Osteocyte (in vitro differentiated cells): ENCODE measurements around the gene FBXO47. TPM values are rescaled to one million over a fixed set of nuclear protein-coding genes. Genes with fewer than 3 reads are reported as not detected.
A peak's percentile ranks its signal among the peaks of the same experiment; 100 is the strongest.
"Not testable (repeated sequence)": the region's sequence is repeated elsewhere in the genome, so short reads cannot be mapped to it uniquely, and the experiment has no call there.

Experiments used
- DNase-seq: peaks from one replicate; pipeline ENCODE4 v3.0.0; 2021; ENCODE audit warnings: mixed read lengths; ENCODE audit not compliant: unreplicated experiment; ENCODE audit errors: extremely low spot score
- H3K27ac Mint-ChIP-seq: one replicate; pipeline ENCODE4 v1.8.0; 2021; ENCODE audit warnings: mild to moderate bottlenecking, mixed read lengths; ENCODE audit not compliant: unreplicated experiment
- H3K27me3 Mint-ChIP-seq: one replicate; pipeline ENCODE4 v1.8.0; 2021; ENCODE audit warnings: mixed read lengths; ENCODE audit not compliant: unreplicated experiment
- H3K36me3 Mint-ChIP-seq: one replicate; pipeline ENCODE4 v1.8.0; 2021; ENCODE audit warnings: mixed read lengths; ENCODE audit not compliant: unreplicated experiment
- H3K4me1 Mint-ChIP-seq: one replicate; pipeline ENCODE4 v1.8.0; 2021; ENCODE audit warnings: mixed read lengths; ENCODE audit not compliant: unreplicated experiment
- H3K4me3 Mint-ChIP-seq: one replicate; pipeline ENCODE4 v1.8.0; 2021; ENCODE audit warnings: mild to moderate bottlenecking, moderate library complexity, mixed read lengths; ENCODE audit not compliant: unreplicated experiment
- H3K9me3 Mint-ChIP-seq: one replicate; pipeline ENCODE4 v1.8.0; 2021; ENCODE audit warnings: mixed read lengths; ENCODE audit not compliant: unreplicated experiment
- total RNA-seq: library from RNA; stranded (reverse); gene quantifications from 2 replicates; pipeline ENCODE4 v1.2.1, GENCODE V29; 2021
- TF ChIP-seq, protein P1 (sequence below): fragments of 200-600 bp; sonication (generic); IDR thresholded peaks from 2 replicates; pipeline ENCODE4 v1.5.0; 2021; ENCODE audit warnings: antibody characterized with exemption, mild to moderate bottlenecking, moderate library complexity

Gene FBXO47
- total RNA-seq, 1 donor from 2014 or later, result not detected

GRCh38 chr17:38960402-38960801 lies 6.8 kb downstream of the FBXO47 start:
- no peaks in the 10 kb centered on the region for H3K36me3 Mint-ChIP-seq
- peaks cover 24% of the 10 kb centered on the region for H3K4me1 Mint-ChIP-seq
- no peaks in the 10 kb centered on the region for H3K27me3 Mint-ChIP-seq
- TF ChIP-seq, protein P1, sequence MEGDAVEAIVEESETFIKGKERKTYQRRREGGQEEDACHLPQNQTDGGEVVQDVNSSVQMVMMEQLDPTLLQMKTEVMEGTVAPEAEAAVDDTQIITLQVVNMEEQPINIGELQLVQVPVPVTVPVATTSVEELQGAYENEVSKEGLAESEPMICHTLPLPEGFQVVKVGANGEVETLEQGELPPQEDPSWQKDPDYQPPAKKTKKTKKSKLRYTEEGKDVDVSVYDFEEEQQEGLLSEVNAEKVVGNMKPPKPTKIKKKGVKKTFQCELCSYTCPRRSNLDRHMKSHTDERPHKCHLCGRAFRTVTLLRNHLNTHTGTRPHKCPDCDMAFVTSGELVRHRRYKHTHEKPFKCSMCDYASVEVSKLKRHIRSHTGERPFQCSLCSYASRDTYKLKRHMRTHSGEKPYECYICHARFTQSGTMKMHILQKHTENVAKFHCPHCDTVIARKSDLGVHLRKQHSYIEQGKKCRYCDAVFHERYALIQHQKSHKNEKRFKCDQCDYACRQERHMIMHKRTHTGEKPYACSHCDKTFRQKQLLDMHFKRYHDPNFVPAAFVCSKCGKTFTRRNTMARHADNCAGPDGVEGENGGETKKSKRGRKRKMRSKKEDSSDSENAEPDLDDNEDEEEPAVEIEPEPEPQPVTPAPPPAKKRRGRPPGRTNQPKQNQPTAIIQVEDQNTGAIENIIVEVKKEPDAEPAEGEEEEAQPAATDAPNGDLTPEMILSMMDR, result no peak
- no peak overlapping the region for H3K27ac Mint-ChIP-seq
- H3K9me3 Mint-ChIP-seq, result no peaks in the 10 kb centered on the region
- H3K4me3 Mint-ChIP-seq, result no peak overlapping the region
- no peak for DNase-seq

GRCh38 chr17:38959508-38959907 lies 7.7 kb downstream of the FBXO47 start:
- Mint-ChIP-seq H3K4me3 (no peak overlapping the region), H3K4me1 (peaks cover 24% of the 10 kb centered on the region), H3K36me3 (no peaks in the 10 kb centered on the region), H3K27me3 (no peaks in the 10 kb centered on the region), H3K27ac (peak overlapping the region; percentile 87), H3K9me3 (no peaks in the 10 kb centered on the region)
- DNase-seq, result no peak
- TF ChIP-seq, protein P1, result no peak

- no peak for DNase-seq
- Mint-ChIP-seq H3K36me3 (no peaks in the 10 kb centered on the region), H3K27ac (peak overlapping the region; percentile 87), H3K4me1 (peaks cover 24% of the 10 kb centered on the region), H3K9me3 (no peaks in the 10 kb centered on the region), H3K27me3 (no peaks in the 10 kb centered on the region), H3K4me3 (no peak overlapping the region)
- TF ChIP-seq, protein P1, result no peak
Measured at GRCh38 chr17:38958756-38959155, 8.4 kb downstream of the FBXO47 start.

DNA sequence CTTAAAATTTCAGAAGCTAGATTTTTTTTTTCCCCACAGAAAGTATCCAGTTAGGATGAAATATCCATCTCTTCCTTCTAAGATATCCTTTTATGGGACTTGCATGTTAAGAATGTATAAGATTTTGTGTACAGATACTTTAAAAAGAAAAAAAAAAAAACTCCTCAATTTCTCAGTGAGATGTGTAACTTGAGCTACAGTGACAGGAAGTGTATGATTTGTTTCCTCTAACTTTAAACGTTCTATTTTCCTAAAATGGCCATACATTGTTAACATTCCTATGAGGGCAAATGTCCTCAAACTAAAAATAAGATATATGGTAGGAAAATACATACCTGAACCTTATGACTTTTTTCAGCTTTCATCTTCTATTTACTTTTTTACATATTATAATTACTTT lies 8.9 kb downstream of the FBXO47 start:
- H3K27me3 Mint-ChIP-seq, result no peaks in the 10 kb centered on the region
- H3K36me3 Mint-ChIP-seq, result no peaks in the 10 kb centered on the region
- H3K4me3 Mint-ChIP-seq, result peak overlapping the region; percentile 59
- peaks cover 24% of the 10 kb centered on the region for H3K4me1 Mint-ChIP-seq
- no peak for DNase-seq
- TF ChIP-seq, protein P1, result no peak
- H3K27ac Mint-ChIP-seq, result peak overlapping the region; percentile 95
- H3K9me3 Mint-ChIP-seq, result no peaks in the 10 kb centered on the region

DNA sequence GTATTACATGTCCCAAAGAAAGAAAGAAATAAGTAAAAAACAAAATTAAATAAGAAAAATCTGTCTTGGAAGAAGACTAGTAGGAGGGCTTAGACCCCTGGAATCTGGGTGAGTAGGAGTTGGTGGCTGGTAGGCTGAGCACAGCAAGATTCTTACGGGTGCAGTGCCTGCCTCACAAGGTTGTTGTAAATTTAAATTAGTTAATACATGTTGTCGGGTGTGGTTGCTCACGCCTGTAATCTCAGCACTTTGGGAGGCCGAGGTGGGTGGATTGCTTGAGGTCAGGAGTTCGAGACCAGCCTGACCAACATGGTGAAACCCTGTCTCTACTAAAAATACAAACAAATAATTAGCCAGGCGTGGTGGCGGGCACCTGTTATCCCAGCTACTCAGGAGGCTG lies 13.4 kb downstream of the FBXO47 start:
- H3K27ac Mint-ChIP-seq, H3K4me3 Mint-ChIP-seq, H3K36me3 Mint-ChIP-seq, H3K9me3 Mint-ChIP-seq, H3K27me3 Mint-ChIP-seq, DNase-seq: not testable (repeated sequence)
- peaks cover 16% of the 10 kb centered on the region for H3K4me1 Mint-ChIP-seq

DNA sequence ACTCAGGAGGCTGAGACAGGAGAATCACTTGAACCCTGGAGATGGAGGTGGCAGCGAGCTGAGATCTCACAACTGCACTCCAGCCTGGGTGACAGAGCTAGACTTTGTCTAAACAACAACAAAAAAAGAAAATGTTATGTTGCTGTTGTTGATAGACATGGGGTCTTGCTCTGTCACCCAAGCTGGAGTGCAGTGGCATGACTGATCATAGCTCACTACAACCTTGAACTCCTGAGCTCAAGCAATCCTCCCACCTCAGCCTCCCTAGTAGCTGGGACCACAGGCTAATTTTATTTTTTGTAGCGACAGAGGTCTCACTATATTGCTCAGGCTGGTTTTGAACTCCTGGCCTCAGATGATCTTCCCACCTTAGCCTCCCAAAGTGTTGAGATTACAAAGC lies 20.0 kb downstream of the FBXO47 start:
- Mint-ChIP-seq H3K4me3 (no peak overlapping the region), H3K27me3 (no peaks in the 10 kb centered on the region), H3K36me3 (no peaks in the 10 kb centered on the region), H3K9me3 (no peaks in the 10 kb centered on the region), H3K4me1 (no peaks in the 10 kb centered on the region), H3K27ac (no peak overlapping the region)
- TF ChIP-seq, protein P1, result no peak
- no peak for DNase-seq
